Measurements from ENCODE around the gene ATP2B2.

GRCh38 chr3:10505050-10505790 is at the start of gene ATP2B2:
- TF ChIP-seq TCF3 (IDR thresholded peaks at IDR 0.05; ENCODE audit: borderline replicate concordance, insufficient read depth, low read depth, low read length), result no peak
- no peak for TF ChIP-seq ESRRA (IDR thresholded peaks at IDR 0.05; ENCODE audit: low read length)
- no peak for TF ChIP-seq TBL1XR1 (IDR thresholded peaks at IDR 0.05; ENCODE audit: low read depth, low read length)
- no peak for TF ChIP-seq PKNOX1 (IDR thresholded peaks at IDR 0.05)
- TF ChIP-seq CTCF (IDR thresholded peaks at IDR 0.05 in 2 of 3, conservative IDR thresholded peaks at IDR 0.05 in 1 of 3; ENCODE audit: control insufficient read depth in 2 of 3, extremely low read depth in 1 of 3, insufficient read depth in 1 of 3, low read depth in 3 of 3, low read length in 3 of 3), result no peak
- TF ChIP-seq RAD21 (IDR thresholded peaks at IDR 0.05; ENCODE audit: insufficient read depth, low read depth, low read length), result no peak
- no peak for TF ChIP-seq BRCA1 (IDR thresholded peaks at IDR 0.05; ENCODE audit: low read depth, low read length)
- no peak for TF ChIP-seq SIN3A (IDR thresholded peaks at IDR 0.05; ENCODE audit: low read depth, low read length)
- TF ChIP-seq EP300 (IDR thresholded peaks at IDR 0.05; ENCODE audit: borderline replicate concordance in 1 of 2, control insufficient read depth in 1 of 2, low read depth in 2 of 2, low read length in 2 of 2), result no peak
